Hippocampal formation (tissue), 2 donors: ENCODE data around the gene KLHL29.

Experiments
- DNase-seq, 2 donors: peaks; one replicate each; lab custom pipeline; 2025; lab: John Stamatoyannopoulos, UW

KLHL29 gene

DNA sequence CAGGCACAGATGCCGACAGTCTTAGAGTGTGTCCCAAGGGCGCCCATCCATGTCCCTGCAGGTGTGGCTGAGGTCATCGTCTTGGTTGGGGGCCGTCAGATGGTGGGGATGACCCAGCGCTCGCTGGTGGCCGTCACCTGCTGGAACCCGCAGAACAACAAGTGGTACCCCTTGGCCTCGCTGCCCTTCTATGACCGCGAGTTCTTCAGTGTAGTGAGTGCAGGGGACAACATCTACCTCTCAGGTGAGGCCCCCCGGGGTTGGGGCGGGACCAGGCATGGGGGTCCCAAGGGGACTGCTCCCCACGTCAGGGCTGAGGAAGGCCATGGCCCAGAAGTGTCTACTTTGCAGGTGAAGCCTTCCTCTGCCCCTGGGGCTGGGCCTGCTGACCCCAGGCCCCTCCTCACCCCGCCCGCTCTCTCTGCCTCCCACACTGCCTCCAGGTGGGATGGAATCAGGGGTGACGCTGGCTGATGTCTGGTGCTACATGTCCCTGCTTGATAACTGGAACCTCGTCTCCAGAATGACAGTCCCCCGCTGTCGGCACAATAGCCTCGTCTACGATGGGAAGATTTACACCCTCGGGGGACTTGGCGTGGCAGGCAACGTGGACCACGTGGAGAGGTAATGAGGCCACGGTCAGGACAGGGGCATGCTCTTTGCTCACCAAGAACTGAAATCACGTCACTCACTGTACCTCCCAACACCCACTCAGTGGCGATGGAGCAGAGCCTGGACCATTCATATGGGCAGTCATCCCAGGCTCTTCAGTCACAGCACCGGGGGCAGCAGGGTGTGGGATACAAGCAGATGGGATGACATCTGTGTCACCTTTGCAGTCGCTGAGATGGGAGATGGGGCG lies 311.1 kb downstream of the KLHL29 start:
- DNase-seq, result no peak

DNA sequence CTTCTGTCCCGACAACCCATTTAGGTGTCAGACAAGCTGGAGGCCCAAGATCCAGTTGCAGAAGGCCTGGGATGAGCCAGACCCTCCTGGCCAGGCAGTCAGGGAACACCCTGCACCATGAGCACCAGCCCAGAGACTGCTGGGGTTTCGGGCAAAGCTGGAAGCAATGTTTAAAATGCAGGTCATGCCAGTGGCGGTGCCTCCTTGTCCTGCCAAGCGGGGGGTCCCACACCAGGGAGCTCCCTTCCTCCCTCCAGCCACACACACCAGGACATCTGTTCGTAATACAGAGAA lies 311.7 kb downstream of the KLHL29 start:
- no peak for DNase-seq

DNA sequence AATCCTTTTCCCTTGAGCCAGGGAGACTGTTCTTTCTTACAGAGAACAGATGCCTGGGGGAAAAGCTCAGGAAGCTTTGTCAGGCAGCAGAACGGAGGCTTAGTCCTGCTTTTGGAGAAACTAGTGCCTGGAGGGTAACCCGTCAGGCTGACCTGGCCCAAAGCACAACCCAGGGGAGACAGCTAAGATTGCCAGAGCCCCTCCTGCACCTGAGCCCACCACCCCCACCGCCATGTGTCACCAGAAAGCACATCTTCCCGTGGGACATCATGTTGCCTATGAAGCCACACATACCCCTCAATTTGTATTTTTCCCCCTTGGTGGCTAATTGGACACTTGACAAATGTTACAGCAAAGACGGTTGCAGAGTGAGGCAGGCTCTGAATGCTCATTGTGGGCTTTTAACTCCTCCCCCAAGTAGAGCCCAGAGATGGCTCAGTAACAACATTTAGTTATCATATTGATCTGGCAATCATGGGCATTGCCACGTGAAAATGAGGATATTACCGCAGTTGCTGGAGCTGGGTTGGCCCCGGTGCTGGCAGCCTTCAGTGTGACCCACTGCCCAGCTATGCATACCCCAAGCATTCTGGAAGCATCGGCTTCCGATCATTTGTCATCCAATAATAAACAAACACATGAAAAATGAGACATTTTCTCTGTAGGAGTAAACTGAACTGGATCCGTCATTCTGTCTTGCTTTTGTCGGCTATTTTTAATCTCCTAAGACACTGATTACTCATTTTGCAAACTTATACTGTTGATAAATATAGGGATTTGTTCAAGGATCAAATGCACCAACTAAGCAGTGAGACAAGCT lies 312.5 kb downstream of the KLHL29 start:
- no peak for DNase-seq

DNA sequence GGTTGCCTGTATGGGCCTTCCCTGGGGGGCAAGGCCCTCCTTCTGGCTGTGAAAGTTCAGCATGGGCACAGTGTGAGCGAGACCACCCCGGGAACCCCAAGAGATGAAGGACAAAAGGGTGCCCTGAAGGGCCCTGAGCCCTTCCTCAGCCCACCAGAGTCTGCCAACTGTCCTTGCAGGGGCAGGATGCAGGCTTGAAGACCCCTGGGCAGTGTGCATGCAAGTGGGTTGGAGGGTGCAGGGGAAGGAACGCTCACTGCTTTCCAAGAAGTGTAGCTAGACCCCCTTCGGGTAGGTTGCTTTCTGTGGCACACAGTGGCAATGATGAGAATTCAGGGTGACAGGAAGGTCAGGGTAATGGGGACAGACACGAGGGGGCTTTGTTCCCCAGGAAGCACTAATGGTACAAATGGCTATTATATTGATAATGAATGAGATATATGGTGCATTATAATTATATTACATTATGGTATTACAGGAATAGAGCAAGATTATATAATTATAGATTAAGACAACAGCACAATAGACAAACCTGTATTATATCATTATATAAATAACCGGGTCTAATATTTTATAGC lies 313.2 kb downstream of the KLHL29 start:
- no peak for DNase-seq

DNA sequence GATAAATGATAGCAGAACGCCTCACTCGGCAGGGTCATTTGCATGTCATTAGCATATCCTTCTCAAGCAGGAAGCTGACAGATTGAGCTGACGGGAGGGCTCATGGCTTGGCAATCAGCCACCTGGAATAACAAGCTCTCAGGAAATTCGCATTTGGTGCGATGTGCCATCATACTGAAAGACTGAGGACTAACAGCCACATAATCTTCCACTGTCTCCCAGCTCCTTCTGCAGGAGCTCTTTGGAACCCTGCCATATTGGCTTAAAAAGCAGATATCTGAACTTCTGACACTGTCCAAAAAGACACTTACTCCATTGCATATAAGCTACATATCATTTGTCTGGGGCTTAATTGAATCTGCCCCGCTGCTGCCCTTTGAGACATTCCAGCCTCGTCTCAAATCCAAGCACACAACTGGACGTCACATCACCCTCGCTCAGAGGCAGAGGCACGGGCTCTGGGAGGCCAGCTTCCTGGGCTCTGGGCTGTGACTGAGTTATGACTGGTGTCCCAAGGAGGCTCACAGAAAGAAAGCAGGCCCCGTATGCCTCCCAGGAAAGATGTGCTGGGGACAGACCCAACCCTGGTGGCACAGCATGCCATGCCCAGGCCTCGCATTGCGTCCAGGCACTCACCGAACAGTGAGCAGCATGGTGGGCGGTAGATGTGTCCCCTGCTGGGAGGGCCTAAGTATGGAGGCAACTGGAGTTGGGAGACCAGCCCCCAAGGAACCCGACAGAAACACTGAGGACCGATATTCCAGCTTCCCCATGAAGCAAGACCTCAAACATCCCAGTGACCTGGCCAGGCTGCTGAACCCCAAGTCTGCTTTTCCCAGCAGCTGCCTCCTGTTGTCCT lies 314.0 kb downstream of the KLHL29 start:
- no peak for DNase-seq

DNA sequence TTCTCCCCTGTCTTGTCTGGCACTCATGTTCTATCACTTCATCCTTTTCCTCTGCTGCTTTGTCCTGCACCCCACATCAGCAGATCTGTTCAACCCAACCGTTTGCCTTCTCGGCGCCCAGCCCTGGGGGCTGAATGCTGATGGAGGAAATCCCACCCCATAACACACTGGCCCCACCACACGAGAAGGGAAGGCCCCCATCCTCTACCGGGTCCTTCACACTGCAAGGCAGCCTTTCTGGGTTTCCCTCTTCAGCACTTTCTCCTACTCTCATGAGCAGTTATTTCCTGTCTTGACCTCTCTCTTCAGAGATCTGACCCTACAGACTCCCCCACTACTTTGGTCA lies 314.6 kb downstream of the KLHL29 start:
- DNase-seq, result no peak

DNA sequence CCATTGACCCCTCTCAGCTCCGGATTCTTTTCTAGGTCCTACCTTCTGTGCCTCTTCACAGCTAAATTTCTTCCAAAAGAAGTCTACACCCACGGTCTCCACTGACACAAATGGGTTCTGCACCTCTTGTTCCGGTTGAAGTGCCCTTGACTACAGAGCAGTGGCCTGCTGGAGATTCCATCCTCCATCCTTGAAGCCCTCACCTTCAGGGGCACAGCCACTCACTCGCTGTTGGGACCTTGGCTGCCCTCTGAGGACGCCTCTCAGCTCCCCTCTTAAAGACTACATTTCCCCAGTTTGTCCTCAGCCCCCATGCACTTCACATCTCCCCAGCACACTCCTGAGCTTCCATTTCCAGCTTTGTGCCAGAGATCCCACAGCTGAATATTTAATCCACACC lies 315.6 kb downstream of the KLHL29 start:
- no peak for DNase-seq

DNA sequence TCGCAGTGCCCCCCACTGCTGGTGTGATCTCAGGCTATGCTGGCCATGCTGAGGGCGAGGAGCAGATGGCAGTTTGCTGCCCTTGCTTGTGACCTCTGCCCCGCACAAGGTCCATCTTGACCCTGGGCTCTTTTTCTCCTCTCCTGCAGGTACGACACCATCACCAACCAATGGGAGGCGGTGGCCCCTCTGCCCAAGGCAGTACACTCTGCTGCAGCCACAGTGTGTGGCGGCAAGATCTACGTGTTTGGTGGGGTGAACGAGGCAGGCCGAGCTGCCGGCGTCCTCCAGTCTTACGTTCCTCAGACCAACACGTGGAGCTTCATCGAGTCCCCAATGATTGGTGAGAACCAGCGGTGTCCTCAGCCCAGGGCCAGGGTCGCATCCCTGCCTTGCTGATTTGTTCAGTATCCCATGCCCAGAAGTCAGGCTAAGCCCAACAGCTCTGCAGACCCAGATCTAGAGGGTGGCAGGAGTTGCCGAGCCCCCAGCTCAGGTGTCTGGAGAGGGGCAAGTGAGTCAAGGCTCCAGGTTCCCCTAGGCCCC lies 318.1 kb downstream of the KLHL29 start:
- no peak for DNase-seq

DNA sequence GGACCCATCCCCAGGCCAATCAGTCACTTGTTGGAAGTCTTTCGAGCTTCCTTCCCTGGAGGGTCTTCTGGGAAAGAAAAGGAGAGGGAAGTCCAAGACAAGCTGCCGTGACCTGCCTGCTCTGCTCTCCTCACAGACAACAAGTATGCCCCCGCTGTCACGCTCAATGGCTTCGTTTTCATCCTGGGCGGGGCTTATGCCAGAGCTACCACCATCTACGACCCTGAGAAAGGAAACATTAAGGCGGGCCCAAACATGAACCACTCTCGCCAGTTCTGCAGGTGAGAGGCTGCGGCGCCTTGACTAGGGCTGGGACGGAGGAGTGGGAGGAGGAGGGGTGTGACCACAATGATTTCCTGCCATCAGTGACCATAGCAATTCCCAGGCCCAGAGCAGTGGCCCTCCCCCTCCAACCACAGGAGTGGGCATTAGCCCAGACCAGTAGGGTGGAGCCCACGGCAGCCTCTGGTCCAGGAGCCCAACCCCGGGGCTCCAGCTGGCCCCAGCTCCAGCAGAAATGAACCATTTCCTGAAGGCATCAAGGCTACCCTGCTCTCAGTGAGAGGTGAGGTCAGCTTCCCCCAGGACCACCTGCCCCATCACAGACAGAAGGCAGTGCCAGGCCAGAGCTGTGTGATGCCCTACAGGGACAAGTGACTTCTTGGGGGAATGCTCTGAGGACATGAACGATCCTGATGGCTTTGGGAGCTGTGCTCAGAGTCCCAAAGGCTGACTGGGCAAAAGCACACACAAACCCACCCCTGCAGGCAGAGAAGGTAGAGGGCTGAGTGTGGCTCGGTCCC lies 318.8 kb downstream of the KLHL29 start:
- no peak for DNase-seq

DNA sequence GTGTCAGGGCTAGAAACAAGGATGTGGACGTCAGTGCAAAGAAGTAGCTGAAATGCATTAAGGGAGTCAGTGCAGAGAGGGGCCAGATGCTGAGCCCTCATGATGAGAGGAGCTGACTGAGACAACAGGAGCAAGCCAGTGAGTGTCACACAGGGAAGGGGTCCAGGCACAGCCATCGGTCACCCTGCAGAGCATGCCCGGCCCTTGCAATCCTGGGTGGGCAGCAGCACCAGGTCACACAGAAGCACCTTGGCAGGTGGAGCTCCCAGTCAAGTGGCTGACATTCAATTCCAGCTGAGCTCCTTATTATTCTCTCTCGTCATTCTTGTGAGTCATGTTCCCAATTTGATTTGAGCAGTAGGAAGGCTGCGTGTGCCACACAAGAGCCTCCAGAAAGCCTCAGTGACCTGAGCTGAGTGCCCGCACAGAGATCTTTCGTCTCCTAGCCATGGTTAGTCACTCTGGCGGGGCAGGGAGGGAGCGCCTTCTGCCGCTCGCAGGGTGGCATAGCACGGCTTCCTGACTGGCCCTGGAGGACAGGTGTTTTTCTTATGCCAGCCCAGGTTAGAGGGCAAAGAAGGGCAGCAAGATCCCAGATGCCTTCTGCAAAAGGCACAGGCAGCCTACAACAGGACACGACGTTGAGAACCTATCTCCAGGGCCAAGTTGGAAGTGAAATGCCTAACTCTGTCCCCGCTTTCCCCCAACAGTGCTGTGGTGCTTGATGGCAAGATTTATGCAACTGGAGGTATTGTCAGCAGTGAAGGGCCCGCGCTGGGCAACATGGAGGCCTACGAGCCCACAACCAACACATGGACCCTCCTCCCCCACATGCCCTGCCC lies 321.0 kb downstream of the KLHL29 start:
- DNase-seq, result no peak

DNA sequence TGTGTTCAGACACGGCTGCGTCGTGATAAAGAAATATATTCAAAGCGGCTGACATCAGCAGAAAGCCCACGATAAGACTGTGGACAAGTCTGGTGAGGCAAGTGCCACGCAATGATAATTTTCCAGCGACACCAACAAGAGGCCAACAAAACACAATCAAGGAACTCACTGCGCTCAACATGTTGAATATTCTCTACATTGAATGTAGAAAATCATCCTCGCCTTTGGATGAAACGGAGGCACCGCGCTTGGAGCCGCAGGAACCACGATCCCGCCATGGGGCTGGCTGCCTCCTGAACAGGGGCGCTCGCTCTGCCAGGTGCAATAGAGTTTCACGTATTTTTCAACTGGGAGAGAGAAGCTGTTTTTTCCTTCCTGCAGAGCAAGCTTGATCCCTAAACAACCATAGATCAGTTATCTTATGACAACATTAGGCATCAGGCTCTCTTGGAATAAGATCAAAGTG lies 321.7 kb downstream of the KLHL29 start:
- DNase-seq, result no peak

DNA sequence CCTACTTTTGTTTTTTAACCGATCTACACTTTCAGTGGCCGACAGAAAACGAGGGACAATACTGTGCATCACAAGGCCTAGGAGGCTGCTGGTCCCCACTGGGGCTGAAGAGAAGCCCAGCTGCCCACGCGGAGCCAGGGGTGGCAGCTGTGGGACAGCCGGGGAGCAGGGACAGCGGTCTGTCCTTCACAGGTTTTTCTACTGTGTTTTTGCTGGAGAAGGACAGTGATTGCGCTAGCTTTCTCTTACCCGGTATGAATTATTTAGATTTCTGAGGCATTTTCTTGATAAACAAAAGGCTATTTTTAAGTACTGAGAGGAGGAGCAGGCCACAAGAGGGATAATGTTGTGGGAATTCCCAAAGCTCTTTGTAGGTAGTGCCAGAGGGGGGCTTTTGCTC lies 322.1 kb downstream of the KLHL29 start:
- no peak for DNase-seq

DNA sequence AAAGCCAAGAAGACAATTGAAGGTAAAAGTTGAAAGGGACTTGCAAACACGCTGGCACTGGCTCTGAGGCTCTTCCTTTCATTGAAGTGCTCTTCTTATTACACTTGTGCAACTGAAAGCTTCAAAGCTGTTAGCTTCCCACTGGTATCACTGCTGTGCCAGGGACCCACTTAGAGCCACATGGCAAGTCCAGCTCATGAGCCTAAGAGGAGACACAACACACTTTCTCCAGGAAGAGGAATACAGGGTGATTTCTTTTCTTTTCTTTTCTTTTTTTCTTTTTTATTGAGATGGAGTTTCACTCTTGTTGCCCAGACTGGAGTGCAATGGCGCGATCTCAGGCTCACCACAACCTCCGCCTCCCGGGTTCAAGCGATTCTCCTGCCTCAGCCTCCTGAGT lies 323.8 kb downstream of the KLHL29 start:
- DNase-seq, result no peak

DNA sequence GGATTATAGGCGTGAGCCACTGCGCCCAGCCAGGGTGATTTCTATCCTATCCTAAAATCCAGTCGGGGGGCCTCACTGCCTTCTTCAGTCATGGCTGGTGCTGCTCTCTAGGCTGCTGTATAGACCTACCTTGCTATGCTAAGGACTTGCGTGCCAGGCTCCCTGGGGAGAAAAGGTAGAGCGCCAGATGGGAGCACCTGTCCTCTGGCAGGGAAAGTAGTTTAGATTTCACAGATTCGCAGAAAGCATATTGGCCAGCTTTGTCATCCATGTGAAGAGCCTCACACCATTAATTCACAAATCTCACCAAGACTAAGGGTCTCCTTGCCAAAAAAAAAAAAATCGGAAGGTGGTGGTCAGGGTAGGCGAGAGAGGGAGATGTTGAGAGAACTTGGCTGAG lies 324.3 kb downstream of the KLHL29 start:
- no peak for DNase-seq

DNA sequence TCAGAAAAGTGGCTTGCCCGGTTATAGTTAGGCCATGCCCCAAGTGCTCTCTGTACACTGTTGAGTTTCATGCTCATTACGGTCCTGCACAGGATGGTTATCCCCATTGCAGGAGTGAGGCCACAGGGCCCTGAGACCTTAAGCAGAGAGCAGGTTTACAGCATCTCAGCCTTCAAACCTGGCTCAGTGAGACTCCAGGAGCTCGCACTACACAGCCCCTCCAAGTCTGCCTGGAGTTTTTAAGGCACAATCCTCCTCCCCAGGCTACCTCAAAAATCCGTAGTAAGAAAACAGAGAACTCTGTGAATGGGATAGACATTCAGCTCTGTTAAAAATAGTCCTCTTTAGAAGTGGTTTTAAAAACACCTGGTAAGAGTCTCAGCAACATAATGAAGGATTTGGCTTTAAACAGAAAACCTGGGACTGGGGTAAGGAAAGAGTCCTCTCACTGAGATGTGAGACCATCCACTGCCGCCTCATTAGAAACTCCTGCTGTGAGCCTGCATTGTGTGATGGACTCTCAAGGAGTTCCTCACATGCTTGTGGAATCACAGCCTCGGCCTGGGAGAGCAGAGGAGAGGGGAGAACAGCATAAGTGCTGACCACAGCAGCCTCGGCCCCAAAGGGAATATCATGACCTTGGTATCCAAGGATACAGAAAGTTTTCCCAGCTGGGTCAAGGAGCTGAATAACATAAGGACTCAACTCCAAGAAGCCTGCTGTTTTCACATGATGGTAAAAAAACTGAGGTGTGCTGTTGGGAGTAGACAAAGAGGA lies 327.2 kb downstream of the KLHL29 start:
- DNase-seq, result no peak

DNA sequence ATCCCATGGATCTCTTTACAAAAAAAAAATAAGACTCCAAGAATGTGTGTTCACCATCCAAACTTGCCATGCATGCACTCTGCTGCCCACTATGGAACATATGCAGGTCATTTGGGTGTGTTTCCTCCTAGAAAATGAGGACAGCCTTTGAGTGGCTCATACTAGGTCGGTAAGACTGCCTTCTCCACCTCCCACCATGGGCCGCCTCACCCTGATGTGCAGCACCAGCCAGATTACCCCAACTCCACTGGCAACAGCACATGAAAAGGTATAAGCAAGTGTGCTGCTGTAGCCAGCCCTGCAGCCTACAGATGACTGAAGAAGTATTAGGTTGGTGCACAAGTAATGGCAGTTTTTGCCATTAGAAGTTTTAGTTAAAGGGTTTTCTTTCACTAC lies 327.8 kb downstream of the KLHL29 start:
- DNase-seq, result no peak

DNA sequence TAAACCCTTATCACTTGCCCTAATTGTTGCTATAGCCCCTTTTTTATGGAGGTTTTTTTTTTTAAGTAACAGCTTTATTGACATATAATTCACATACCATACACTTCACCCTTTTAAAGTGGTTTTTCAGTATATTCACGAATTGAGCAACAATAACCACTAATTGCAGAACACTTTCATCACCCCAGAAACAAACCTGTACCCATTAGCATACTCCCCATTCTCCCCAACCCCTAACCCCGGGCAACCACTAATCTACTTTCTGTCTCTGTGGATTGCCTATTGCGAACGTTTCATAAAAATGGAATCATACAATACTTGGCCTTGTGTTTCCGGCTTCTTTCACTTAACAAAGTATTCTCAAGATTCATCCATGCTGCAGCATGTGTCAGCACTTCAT lies 328.4 kb downstream of the KLHL29 start:
- DNase-seq, result no peak

DNA sequence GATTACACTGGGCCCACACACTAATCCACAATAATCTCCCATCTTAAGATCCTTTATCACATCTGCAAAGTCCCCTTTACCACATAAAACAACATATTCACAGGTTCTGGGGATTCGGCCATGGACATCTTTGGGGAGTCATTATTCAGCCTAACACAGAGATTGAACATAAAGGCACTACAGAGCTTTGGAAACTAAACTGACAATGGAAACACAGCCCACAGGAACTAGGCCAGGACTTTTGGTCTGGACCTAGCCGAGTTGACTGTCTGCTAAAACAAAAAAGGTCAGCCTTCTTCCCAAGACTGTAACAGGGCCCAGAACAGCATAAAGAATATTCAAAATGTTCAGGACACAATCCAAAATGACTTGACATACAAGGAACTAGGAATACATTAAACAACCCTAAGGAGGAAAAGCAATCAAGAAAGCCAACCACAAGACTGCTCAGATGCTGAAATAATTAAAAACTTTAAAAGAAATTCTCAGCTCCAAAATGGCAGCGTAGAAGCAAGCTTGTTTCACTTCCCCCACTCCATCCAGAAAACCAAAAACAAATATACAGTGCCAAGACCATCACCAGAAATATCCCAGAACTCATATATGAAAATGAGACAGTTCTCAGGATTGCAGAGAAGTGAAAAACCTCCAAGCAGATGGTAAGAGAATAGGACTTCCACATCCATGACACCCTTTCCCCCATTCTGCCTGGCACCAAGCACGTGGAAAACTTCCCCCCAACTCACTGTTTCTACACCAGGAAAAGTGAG lies 334.1 kb downstream of the KLHL29 start:
- DNase-seq, result no peak

DNA sequence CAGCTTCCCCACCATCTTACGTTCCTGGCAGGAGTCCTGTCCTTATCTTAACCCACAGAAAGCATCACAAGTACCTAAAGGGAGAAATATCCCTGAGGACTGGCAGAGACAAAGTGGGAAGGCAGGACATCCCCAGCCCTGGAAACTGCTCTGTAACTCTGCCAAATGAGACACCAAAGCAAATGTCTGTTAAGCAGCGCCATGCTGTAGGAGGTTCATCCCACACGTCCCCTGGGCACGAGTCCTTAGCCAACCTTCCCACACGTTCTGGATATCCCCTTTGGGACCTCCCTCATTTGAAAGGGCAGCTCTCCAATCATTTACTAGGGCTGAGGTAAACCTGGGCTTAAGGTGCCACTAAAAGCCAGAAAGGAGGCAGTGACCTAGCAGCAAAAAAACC lies 334.7 kb downstream of the KLHL29 start:
- no peak for DNase-seq
